Activated T-cell treated with anti-CD3 and anti-CD28 coated beads for 48 hours (primary cell): Measurements from ENCODE around the gene GPATCH4.
"Not testable (repeated sequence)": the region's sequence is repeated elsewhere in the genome, so short reads cannot be mapped to it uniquely, and the experiment has no call there.

Source experiments
- DNase-seq: peaks from one replicate; pipeline ENCODE4 v3.0.0-alpha.2; 2020; ENCODE audit warnings: low read depth

GPATCH4 gene

DNA sequence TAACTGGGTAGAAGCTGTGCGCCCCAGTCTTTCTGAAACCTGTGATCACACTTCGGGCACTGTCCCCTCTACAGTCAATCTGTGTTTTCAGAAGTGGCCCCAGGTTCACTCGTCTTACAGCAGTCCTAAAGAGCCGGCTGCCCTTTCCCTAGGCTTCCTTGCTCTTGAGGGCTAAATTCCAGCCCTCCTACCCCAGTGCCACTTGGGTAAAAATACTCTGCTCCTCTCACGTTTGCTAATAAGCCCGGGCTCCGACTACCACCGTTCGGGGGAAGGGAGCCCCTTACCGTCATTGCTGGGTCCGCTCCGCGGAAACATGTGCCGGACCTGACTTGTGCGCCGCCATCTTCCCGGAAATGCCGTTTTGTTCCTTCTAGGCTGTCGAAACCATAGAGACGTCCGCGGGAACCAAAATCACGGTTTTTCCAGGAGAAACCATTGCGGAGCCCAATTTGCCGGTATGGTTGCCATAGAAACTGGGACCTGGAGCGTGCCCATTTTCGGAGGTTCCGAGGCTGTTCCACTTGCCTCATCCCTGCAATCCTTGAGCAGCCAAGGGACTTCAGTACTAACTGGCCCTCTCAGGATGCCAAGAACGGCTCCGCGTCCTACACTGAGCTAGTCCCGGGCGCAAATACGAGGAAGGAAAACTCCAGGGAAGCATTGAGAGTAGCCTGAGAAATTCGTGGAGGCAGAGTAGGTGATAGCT is at the start of gene GPATCH4:
Gene GPATCH4, minus strand, starts transcription at position 358 of the 709 bp plus-strand sequence.
- DNase-seq: peak; percentile 66

DNA sequence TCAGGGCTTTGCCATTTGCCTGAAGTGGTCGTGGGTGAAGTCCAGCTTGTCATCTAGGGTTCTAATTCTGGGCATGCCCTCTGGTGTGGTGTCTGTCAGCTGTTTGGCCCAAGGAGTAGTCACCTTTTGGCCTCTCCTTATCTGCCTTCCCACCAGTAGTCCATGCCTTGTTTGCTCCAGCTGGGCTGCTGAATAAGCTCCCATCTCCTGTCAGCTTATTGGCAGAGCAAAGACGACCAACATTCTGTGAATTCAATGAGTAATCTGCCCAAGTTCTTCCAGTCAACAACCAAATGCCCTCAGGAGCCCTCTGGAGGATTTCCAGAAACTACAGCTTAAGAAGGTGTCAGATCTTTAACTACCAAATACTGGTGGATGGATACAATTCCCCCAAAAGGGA is 47.7 kb upstream of the GPATCH4 start:
- no peak for DNase-seq

DNA sequence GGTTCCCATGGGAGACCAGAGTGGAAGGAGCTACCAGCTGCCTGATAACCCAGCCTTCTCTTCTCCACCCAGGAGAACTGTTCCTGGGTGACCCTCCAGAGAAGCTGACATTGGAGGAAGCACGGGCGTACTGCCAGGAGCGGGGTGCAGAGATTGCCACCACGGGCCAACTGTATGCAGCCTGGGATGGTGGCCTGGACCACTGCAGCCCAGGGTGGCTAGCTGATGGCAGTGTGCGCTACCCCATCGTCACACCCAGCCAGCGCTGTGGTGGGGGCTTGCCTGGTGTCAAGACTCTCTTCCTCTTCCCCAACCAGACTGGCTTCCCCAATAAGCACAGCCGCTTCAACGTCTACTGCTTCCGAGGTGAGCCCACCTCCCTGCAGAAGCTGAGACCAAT is 47.2 kb upstream of the GPATCH4 start:
- DNase-seq: no peak

DNA sequence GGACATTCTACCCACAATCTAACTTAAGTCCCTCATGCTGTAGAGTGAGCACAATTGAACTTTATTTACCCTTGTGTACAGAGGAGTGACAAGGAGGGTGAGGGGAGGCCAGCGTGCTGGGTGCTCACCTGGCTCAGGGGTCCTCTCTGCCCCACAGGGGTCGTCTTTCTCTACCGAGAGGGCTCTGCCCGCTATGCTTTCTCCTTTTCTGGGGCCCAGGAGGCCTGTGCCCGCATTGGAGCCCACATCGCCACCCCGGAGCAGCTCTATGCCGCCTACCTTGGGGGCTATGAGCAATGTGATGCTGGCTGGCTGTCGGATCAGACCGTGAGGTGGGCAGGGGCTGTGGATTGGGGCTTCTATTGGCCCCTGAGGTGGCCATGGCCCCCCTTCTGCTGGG is 46.1 kb upstream of the GPATCH4 start:
- no peak for DNase-seq

DNA sequence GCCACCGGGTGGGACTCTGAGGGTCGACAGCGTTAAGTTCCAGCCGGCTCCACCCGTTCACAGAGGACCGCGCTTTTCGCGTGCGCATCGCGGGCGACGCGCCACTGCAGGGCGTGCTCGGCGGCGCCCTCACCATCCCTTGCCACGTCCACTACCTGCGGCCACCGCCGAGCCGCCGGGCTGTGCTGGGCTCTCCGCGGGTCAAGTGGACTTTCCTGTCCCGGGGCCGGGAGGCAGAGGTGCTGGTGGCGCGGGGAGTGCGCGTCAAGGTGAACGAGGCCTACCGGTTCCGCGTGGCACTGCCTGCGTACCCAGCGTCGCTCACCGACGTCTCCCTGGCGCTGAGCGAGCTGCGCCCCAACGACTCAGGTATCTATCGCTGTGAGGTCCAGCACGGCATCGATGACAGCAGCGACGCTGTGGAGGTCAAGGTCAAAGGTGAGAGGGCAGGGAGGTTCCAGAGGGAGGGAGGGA is 45.5 kb upstream of the GPATCH4 start:
- DNase-seq: no peak

DNA sequence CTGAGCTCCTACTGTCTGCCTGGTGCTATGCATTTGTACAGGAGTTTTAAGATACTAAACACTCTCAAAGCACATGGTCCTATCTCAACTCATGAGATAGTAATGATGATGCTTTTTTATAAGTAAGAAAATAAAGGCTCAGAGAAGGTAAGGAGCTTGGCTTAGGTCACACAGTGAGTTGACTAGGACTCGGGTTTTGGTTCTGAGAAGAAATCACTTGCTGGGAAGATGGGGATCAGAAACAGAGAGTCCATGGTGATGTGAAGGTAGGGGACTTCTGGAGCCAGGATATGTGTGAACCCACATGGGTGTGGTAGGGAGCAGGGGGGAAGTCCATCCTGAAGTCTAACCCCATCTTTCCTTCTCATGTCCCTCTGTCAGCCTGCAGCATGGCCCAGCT is 44.4 kb upstream of the GPATCH4 start:
- DNase-seq: no peak

DNA sequence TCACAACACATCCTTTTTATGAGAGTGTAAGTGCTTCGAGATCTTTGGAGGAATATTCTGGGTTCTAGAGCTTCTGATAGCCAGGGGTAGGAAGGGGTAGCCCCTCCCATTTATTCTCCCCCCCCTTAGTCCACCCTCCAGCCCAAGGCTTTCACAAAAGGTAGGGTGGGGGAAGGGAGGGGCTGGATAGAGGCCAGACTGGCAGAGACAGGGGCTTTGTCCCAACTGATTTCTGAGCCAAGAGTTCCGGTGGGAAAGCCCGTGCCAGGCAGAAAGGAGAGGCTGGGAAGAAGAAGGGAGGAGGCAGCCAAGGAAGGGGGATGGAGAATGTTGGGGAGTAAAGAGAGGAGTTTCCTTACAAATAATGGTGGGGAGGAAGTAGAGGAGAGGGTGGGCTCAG is 43.8 kb upstream of the GPATCH4 start:
- DNase-seq: no peak

DNA sequence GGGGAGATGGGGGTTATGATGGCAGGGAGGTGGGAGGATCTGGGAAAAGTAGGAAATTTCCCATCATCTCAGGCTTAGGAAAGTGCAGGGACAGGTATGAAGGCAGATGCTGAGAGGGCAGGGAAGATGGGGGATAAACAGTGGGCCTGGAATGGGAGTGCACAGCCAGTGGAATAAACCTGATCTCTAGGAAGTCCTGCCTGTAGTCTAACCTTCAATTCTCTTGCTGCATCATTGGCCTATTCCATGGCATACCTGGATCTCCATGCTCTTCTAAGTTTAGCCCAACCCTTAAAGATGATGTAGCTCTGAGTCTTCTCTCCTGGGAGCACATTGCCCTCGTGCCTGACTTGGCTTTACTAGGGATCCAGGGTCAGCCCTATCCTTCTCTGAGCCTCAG is 43.4 kb upstream of the GPATCH4 start:
- DNase-seq: no peak

DNA sequence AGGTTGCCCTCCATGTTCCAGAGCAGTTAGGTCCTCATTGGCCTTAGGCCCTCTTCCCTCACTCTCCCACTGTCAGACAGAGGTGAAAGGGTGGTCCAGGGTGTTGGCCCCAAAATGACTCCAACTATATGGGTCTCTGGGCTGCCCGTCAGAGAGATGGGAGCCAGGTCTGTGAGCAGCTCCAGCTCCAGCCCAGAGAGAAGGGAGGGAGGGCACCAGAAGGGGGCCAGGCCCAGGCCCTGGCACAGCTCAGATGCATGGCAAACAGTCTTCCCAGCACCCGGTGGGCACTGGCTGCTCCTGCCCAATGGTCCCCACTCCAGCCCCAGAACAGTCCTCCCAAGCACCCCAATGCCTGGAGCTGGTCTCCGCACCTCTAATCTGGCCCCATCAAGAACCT is 42.9 kb upstream of the GPATCH4 start:
- DNase-seq: no peak

DNA sequence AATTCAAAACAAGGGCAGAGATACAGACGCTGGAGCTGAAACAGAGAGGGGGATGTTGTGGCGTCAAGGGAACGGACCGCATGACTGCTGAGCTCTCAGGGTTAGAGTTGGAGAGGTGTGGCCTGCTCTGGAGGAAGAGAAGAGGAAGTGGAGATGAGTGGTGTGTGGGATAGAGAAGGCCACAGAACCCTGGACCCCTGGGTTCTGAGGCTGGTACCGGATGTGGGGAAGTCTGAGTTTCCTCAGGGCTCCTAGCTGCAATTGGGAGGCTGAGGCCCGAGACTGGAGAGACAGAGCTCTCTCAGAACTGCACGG is 42.5 kb upstream of the GPATCH4 start:
- no peak for DNase-seq

DNA sequence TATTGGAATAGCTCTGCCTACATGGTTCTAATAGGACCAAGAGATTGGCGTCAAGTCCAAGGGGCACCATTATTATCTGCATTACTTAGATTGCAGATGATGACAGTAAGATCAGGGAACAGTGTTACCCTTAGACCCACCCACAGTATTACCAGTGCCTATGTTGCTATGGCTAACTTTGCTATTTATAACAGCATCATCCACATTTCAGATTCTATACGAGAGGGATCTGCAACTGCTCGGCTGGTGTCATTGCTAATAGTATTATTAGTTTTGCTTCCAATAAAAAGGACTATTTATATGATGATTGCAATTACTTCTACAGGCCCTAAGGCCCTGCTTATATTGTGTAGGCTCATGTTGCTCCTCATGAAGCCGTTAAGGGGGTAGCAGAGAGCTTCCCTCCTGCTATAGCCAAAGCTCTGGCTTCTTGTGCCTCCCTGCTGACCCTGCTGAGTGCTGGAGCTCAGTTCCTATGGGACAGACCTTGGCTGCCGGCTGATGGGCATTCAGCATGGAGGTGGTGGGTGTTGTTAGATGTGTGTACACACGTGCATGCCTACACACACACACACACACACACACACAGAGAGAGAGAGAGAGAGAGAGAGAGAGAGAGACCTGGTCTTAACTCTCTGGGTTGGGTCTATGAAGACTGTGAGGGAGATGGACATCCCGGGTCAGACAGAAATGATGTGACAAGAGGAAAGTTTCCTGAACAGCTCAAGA is 41.9 kb upstream of the GPATCH4 start:
- DNase-seq: no peak

DNA sequence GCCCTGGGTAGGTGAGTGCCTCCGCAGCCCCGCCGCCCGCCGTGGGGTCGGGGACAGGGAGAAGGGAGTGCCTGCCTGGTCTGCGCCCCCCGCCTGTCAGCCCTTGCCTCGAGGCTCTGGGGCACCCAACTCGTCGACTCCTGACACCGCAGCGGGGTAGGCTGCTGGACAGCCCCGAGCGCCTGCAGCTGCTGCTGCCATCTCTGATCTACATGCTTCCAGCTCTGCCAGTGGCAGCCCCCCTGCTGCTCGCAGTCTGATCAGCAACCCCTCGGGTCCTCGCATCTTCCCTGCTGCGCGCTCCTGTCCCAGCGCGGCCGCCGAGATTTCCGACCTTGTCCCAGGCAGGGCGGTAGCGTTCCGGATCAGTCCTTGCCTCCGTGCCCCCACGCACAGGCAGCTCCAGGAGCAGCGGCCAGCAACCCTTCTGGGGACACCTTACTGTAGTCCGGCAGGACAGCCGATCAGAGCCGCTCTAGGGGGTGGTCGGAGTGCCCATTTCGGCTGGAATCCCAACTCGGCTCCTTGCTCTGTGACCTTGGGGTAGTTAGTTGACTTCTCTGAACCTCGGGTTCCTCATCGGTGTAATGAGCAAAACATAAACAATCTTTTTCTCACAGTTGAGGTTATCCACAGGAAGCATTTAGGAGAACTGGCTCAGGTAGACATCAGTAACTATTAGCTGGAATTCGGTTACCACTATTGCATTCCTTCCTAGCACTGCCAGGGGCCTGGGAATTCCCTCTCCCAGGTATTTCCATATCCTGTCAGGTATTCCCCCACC is 41.2 kb upstream of the GPATCH4 start:
- no peak for DNase-seq

DNA sequence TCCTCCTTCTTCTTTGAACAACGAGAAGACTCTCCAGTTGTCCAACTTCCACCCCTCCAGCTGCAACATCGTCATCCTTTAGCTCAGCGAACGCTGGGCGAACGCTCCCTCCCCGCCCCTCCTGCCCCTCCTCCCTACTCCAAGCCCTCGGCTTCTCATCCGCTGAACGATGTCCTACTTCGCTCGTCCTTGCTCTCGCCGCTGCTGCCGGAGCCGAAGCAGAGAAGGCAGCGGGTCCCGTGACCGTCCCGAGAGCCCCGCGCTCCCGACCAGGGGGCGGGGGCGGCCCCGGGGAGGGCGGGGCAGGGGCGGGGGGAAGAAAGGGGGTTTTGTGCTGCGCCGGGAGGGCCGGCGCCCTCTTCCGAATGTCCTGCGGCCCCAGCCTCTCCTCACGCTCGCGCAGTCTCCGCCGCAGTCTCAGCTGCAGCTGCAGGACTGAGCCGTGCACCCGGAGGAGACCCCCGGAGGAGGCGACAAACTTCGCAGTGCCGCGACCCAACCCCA is 40.5 kb upstream of the GPATCH4 start, which contains the start of gene BCAN:
Gene BCAN, plus strand, starts transcription at position 357 of the 504 bp plus-strand sequence. CDS start 3,938 bp downstream, outside the sequence.
- DNase-seq: no peak

DNA sequence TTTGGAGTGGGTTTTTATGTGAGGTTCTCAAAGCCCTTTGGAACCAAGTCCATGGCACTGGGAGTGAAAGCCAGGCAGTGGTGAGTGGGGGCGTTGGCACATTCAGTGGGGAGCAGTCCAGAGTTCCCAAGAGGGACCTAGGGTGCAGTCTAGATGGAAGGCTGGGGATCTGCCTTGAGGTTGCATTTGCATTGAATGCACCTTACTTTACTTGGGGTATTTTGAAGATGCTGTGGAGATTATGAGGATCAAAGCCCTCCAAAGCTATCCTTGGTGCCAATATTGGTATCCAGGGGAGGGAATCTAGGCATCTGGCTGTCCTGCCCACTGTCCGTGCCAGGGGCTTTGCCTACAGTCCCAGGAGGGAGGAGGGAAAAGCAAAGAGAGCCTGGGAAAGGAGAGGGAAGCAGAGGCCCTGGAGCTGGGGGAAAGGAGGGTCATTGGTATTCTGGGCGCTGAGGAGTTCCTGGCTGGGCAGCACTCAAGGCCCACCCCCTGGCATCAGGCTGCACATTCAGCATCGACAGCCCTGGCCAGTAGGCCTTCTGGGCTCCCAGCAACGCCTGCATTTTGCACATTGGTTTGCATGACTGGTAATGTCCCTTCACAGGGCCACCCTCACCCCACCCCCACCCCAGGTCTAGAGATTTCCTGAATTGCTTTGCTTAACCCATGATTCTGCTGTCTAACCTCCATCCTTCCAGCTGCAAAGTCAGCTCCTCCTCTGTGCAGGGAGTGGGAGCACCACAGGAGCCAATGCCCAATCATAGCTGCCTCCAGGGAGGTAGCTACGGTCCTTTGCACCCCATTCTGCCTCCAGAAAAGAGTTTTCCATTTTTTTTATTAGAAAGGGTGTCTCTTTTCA is 39.8 kb upstream of the GPATCH4 start:
- DNase-seq: no peak

DNA sequence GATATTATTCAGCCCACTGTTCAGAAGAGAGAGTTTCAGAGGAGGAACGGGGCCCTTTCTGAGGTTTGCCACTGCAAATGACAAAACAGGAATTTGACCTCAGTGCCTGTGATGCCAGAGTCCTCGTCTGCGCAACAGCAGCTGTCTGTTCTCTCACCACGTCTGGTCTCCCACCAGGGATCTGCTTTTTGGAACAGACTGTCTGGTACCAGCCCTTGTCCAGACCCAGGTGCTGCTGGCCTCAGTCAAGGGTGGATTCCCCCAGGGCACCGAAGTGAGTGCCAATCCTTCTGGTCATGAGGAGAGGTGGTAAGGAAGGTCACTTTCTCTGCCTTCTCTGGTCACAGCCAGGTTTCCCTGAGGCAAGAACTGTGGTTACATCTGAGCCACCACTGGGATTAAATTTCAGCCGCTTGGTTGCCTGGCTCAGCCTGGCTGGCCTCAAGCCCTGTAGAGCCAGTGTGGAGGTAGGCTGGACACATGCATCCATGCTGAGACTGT is 38.4 kb upstream of the GPATCH4 start:
- DNase-seq: no peak

DNA sequence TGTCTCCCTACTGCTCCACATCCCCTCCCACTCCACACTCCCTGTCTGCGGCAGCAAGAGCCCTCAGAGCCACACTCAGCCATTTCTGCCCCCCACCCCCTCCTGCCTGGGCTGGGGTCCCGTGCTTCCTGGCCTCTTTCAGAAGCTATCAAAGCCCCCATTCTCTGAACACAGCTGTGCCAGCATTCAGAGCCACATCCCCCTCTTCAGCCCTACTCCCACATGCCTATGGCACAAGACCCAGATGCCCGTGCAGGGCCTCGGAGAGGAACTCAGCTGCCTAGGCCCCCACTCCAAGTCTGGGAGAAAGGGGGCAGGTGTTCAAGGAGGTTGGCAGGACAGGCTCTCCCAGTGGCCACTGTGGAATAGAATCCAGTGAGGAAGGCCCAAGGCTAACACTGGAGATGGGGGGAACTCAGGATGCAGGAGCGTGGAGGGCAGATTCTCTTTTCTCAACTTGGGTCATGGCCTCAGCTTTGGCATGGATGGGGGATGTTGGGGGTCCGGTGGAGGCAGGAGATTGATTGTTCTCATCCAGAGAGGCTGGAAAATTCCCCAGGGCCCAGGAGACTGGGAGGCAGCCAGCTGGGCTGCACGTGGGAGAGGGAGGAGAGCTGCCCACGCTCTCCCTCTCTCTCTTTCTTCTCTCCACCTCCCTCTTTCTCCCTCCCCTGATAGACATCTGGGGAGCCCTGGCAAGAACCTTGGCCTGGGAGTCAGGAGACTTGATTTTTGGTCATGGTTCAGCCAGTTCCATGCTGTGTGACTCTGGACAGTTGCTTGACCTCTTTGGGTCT is 37.1 kb upstream of the GPATCH4 start:
- no peak for DNase-seq

DNA sequence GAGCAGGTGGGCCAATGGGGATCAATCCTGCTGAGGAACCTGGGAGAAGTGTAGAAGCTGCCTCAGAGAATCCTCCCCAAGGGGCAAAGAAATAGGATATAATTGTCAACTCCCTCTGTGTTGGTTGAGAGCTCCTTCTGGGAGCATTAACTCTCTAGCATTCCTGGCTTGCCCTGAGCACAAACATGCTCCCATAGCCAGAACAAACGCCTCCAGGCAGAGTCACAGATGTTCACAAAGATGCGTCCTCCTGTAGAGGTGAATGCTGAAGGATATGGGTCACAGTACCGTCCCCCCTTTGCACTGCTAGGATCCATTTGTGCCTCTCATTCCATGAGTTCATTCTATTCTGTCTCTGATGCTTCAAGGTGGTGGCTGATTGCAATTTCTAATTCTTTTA is 31.1 kb upstream of the GPATCH4 start:
- no peak for DNase-seq

DNA sequence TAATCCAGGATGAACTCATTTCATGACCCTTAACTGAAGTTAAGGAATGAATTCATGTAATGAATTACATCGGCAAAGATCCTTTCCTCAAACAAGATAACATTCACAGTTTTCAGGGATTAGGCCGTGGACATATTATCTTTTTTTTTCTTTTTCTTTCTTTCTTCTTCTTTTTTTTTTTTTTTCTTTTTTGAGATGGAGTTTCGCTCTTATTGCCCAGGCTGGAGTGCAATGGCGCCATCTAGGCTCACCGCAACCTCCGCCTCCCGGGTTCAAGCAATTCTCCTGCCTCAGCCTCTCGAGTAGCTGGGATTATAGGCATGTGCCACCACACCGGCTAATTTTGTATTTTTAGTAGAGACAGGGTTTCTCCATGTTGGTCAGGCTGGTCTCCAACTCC is 29.9 kb upstream of the GPATCH4 start:
- DNase-seq: not testable (repeated sequence)

DNA sequence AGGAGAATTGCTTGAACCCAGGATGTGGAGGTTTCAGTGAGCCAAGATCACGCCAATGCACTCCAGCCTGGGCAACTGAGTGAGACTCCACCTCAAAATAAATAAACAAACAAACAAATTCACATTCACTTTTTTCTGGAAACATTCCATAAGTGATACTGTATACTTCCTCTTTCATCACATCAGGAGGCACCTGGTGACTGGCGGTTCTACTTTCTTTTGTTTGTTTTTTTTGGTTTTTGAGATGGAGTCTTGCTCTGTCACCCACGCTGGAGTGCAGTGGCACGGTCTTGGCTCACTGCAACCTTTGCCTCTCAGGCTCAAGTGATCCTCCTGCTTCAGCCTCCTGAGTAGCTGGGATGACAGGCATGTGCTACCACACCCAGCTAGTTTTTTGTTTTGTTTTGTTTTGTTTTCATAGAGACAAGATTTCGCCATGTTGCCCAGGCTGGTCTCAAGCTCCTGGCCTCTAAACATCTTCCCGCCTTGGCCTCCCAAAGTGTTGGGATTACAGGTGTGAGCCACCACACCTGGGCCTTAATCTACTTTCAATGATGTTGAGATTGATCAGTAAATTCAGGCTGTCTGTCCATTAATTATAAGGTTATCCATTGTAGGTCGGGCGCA is 28.7 kb upstream of the GPATCH4 start:
- no peak for DNase-seq

DNA sequence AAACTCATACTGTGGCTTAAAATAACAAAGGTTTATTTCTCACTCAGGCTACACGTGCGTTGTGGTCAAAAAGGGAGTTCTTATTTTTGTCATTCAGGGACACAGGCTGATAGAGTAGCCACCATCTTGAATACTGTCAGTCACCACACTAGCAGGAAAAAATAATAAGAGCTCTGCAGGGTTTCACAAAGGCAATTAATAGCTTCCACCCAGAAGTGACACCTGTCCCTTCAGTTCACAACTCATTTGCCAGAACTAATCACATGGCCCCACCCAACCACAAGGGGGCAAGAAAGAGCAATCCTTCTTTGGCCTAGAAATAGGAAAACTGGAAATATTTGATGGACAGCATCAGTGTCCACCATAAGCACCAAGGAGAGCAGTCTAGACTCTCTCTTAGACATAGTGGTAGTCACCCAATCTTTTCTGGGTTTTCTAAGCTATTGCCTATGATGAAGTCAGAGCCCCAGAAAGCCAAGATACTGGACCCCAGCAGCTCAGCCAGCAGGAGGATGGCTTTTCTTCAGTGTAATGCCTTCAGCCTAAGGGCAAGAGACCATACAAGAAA is 26.1 kb upstream of the GPATCH4 start:
- no peak for DNase-seq
